Glutamatergic neuron (in vitro differentiated cells): ENCODE data around the gene ARHGAP22. TPM values are rescaled to one million over a fixed set of nuclear protein-coding genes. Genes with fewer than 3 reads are reported as not detected.

Experiments
- DNase-seq: peaks from one replicate; pipeline ENCODE4 v3.0.0; 2022
- H3K27ac Mint-ChIP-seq: one replicate; pipeline ENCODE4 v1.8.0; 2020; ENCODE audit warnings: mild to moderate bottlenecking, mixed read lengths, inconsistent platforms; ENCODE audit not compliant: unreplicated experiment
- H3K27me3 Mint-ChIP-seq: one replicate; pipeline ENCODE4 v1.8.0; 2020; ENCODE audit warnings: mild to moderate bottlenecking, moderate library complexity, mixed read lengths, inconsistent platforms; ENCODE audit not compliant: unreplicated experiment
- H3K36me3 Mint-ChIP-seq: one replicate; pipeline ENCODE4 v1.8.0; 2020; ENCODE audit warnings: mild to moderate bottlenecking, mixed read lengths, inconsistent platforms; ENCODE audit not compliant: unreplicated experiment
- H3K4me1 Mint-ChIP-seq: one replicate; pipeline ENCODE4 v1.8.0; 2020; ENCODE audit warnings: mild to moderate bottlenecking, low read depth, mixed read lengths, inconsistent platforms; ENCODE audit not compliant: unreplicated experiment
- H3K4me3 Mint-ChIP-seq: one replicate; pipeline ENCODE4 v1.8.0; 2020; ENCODE audit warnings: mild to moderate bottlenecking, mixed read lengths, inconsistent platforms; ENCODE audit not compliant: unreplicated experiment
- H3K9me3 Mint-ChIP-seq: one replicate; pipeline ENCODE4 v1.8.0; 2020; ENCODE audit warnings: mild to moderate bottlenecking, moderate library complexity, mixed read lengths, inconsistent platforms; ENCODE audit not compliant: unreplicated experiment
- CTCF ChIP-seq: fragments of 200-600 bp; sonication (generic); IDR thresholded peaks from one replicate; pipeline ENCODE4 v1.5.0; 2021; ENCODE audit not compliant: partially characterized antibody, unreplicated experiment
- total RNA-seq: library from RNA; stranded (reverse); fragmentation: NEBNext Ultra II Directional; extraction: Animal tissue kit (Norgen Biotek cat#: 25700); gene quantifications from one replicate; pipeline ENCODE4 v1.2.1, GENCODE V29; 2021; ENCODE audit not compliant: unreplicated experiment

Gene ARHGAP22
- total RNA-seq, 1 donor from 2014 or later, result 10.0 TPM

GRCh38 chr10:48520184-48520506 is 84.7 kb downstream of the ARHGAP22 start:
- H3K27me3 Mint-ChIP-seq, result peaks cover 7% of the 10 kb centered on the region
- no peak for DNase-seq
- H3K4me1 Mint-ChIP-seq, result peaks cover 20% of the 10 kb centered on the region
- H3K9me3 Mint-ChIP-seq, result peaks cover 16% of the 10 kb centered on the region
- H3K27ac Mint-ChIP-seq, result no peak overlapping the region
- peaks cover 15% of the 10 kb centered on the region for H3K36me3 Mint-ChIP-seq
- TF ChIP-seq CTCF, result no peak
- no peak overlapping the region for H3K4me3 Mint-ChIP-seq

GRCh38 chr10:48519481-48520183 is 85.2 kb downstream of the ARHGAP22 start:
- Mint-ChIP-seq H3K4me1 (peaks cover 20% of the 10 kb centered on the region), H3K27me3 (peaks cover 7% of the 10 kb centered on the region), H3K4me3 (peak overlapping the region; percentile 36)

GRCh38 chr10:48518986-48519385 is 85.9 kb downstream of the ARHGAP22 start:
- Mint-ChIP-seq H3K36me3 (peaks cover 21% of the 10 kb centered on the region), H3K27ac (no peak overlapping the region), H3K4me3 (no peak overlapping the region), H3K9me3 (peaks cover 17% of the 10 kb centered on the region), H3K4me1 (peaks cover 20% of the 10 kb centered on the region), H3K27me3 (peaks cover 7% of the 10 kb centered on the region)
- no peak for DNase-seq
- no peak for TF ChIP-seq CTCF

More at GRCh38 chr10:48519481-48520183, 85.2 kb downstream of the ARHGAP22 start:
- Mint-ChIP-seq H3K36me3 (peaks cover 17% of the 10 kb centered on the region), H3K9me3 (peaks cover 17% of the 10 kb centered on the region), H3K27ac (no peak overlapping the region)
- no peak for DNase-seq
- TF ChIP-seq CTCF, result no peak

GRCh38 chr10:48517911-48518811 is 86.7 kb downstream of the ARHGAP22 start:
- H3K27me3 Mint-ChIP-seq, result peaks cover 7% of the 10 kb centered on the region
- no peak overlapping the region for H3K4me3 Mint-ChIP-seq
- no peak for DNase-seq
- peaks cover 23% of the 10 kb centered on the region for H3K36me3 Mint-ChIP-seq
- H3K27ac Mint-ChIP-seq, result peak overlapping the region; percentile 5
- no peak for TF ChIP-seq CTCF
- peaks cover 20% of the 10 kb centered on the region for H3K4me1 Mint-ChIP-seq
- H3K9me3 Mint-ChIP-seq, result peaks cover 17% of the 10 kb centered on the region

GRCh38 chr10:48517482-48517881 is 87.4 kb downstream of the ARHGAP22 start:
- TF ChIP-seq CTCF, result no peak
- Mint-ChIP-seq H3K36me3 (peaks cover 23% of the 10 kb centered on the region), H3K27me3 (peaks cover 7% of the 10 kb centered on the region), H3K9me3 (peaks cover 17% of the 10 kb centered on the region), H3K4me1 (peaks cover 20% of the 10 kb centered on the region), H3K27ac (no peak overlapping the region), H3K4me3 (no peak overlapping the region)
- no peak for DNase-seq
